HEK293 (cell line): ENCODE data around the gene ITGA8.
"Not testable (repeated sequence)": the region's sequence is repeated elsewhere in the genome, so short reads cannot be mapped to it uniquely, and the experiment has no call there.

Experiments
- CTCF ChIA-PET: fragments of 350-600 bp; formaldehyde crosslinking; extraction: SDS; loops from one replicate; lab custom pipeline; 2021; ENCODE audit warnings: antibody characterized with exemption; lab: Yijun Ruan, JAX
- POLR2A ChIA-PET: fragments of 300-600 bp; formaldehyde crosslinking; extraction: SDS; loops from one replicate; lab custom pipeline; 2020; ENCODE audit warnings: antibody characterized with exemption, inconsistent platforms; lab: Yijun Ruan, JAX
- H3K27ac ChIP-seq: fragments of 200-500 bp; sonication (Bioruptor generic); 2 replicates; pipeline ENCODE4 v1.5.1; 2014; ENCODE audit warnings: low read depth, low read length, control low read depth, inconsistent platforms; ENCODE audit errors: extremely low read depth
- H3K36me3 ChIP-seq, 2 experiments: fragments of 200-500 bp in 1 of 2; sonication (Bioruptor generic) in 1 of 2; 1 replicate in 1 of 2; 2 replicates in 1 of 2; pipeline ENCODE4 v1.5.1; 2014 to 2017; ENCODE audit warnings: inconsistent platforms in 2 of 2, low read length in 2 of 2; ENCODE audit not compliant: control insufficient read depth in 2 of 2, insufficient read depth in 1 of 2
- H3K4me1 ChIP-seq: fragments of 200-500 bp; sonication (Bioruptor generic); 2 replicates; pipeline ENCODE4 v1.5.1; 2014; ENCODE audit warnings: mild to moderate bottlenecking, low read length, inconsistent platforms; ENCODE audit not compliant: control insufficient read depth, insufficient read depth
- H3K4me3 ChIP-seq: 2 replicates; pipeline ENCODE4 v1.5.1; 2011; ENCODE audit warnings: low read depth, mild to moderate bottlenecking, control low read depth, low read length, moderate library complexity
- H3K9me3 ChIP-seq: fragments of 200-500 bp; sonication (Bioruptor generic); 2 replicates; pipeline ENCODE4 v1.5.1; 2014; ENCODE audit warnings: low read depth, low read length, inconsistent platforms; ENCODE audit not compliant: control insufficient read depth, insufficient read depth
- KLF9 ChIP-seq: fragments of 450-650 bp; formaldehyde crosslinking; IDR thresholded peaks from 2 replicates; pipeline ENCODE4 v1.5.1; 2016; ENCODE audit warnings: missing biosample characterization, missing genetic modification characterization, low read depth
- OVOL3 ChIP-seq: fragments of 450-650 bp; formaldehyde crosslinking; IDR thresholded peaks from 2 replicates; pipeline ENCODE4 v1.5.1; 2016; ENCODE audit warnings: missing biosample characterization, missing genetic modification characterization
- SP3 ChIP-seq: fragments of 450-650 bp; formaldehyde crosslinking; IDR thresholded peaks from 2 replicates; pipeline ENCODE4 v1.5.1; 2016; ENCODE audit warnings: missing biosample characterization, missing genetic modification characterization
- TCF7L2 ChIP-seq: IDR thresholded peaks from 2 replicates; pipeline ENCODE4 v1.6.1; 2011; ENCODE audit warnings: low read depth, mild to moderate bottlenecking, inconsistent platforms, low read length, moderate library complexity, borderline replicate concordance
- ZNF146 ChIP-seq: fragments of 450-650 bp; formaldehyde crosslinking; IDR thresholded peaks from 2 replicates; pipeline ENCODE4 v1.5.1; 2016; ENCODE audit warnings: missing biosample characterization, missing genetic modification characterization
- ZNF169 ChIP-seq: fragments of 450-650 bp; formaldehyde crosslinking; IDR thresholded peaks from 2 replicates; pipeline ENCODE4 v1.5.1; 2016; ENCODE audit warnings: missing biosample characterization, missing genetic modification characterization
- ZNF175 ChIP-seq: fragments of 450-650 bp; formaldehyde crosslinking; IDR thresholded peaks from 2 replicates; pipeline ENCODE4 v1.5.1; 2016; ENCODE audit warnings: missing biosample characterization, missing genetic modification characterization
- ZNF23 ChIP-seq: fragments of 450-650 bp; formaldehyde crosslinking; IDR thresholded peaks from 2 replicates; pipeline ENCODE4 v1.5.1; 2016; ENCODE audit warnings: missing biosample characterization, missing genetic modification characterization, borderline replicate concordance
- ZNF280D ChIP-seq: fragments of 450-650 bp; formaldehyde crosslinking; IDR thresholded peaks from 2 replicates; pipeline ENCODE4 v1.5.1; 2016; ENCODE audit warnings: missing biosample characterization, missing genetic modification characterization
- ZNF488 ChIP-seq: fragments of 450-650 bp; formaldehyde crosslinking; IDR thresholded peaks from 2 replicates; pipeline ENCODE4 v1.5.1; 2016; ENCODE audit warnings: missing biosample characterization, missing genetic modification characterization
- ZNF548 ChIP-seq: fragments of 450-650 bp; formaldehyde crosslinking; IDR thresholded peaks from 2 replicates; pipeline ENCODE4 v1.5.1; 2016; ENCODE audit warnings: missing biosample characterization, missing genetic modification characterization
- ZNF580 ChIP-seq: fragments of 450-650 bp; formaldehyde crosslinking; IDR thresholded peaks from 2 replicates; pipeline ENCODE4 v1.5.1; 2016; ENCODE audit warnings: missing biosample characterization, missing genetic modification characterization
- ZNF585B ChIP-seq: fragments of 450-650 bp; formaldehyde crosslinking; IDR thresholded peaks from 2 replicates; pipeline ENCODE4 v1.5.1; 2016; ENCODE audit warnings: missing biosample characterization, missing genetic modification characterization
- ZNF623 ChIP-seq: fragments of 450-650 bp; formaldehyde crosslinking; IDR thresholded peaks from 2 replicates; pipeline ENCODE4 v1.5.1; 2016; ENCODE audit warnings: missing biosample characterization, missing genetic modification characterization
- ZNF707 ChIP-seq: fragments of 450-650 bp; formaldehyde crosslinking; IDR thresholded peaks from 2 replicates; pipeline ENCODE4 v1.5.1; 2016; ENCODE audit warnings: missing biosample characterization, missing genetic modification characterization
- ZNF785 ChIP-seq: fragments of 450-650 bp; formaldehyde crosslinking; IDR thresholded peaks from 2 replicates; pipeline ENCODE4 v1.5.1; 2016; ENCODE audit warnings: missing biosample characterization, missing genetic modification characterization
- ZNF791 ChIP-seq: fragments of 450-650 bp; formaldehyde crosslinking; IDR thresholded peaks from 2 replicates; pipeline ENCODE4 v1.5.1; 2016; ENCODE audit warnings: missing biosample characterization, missing genetic modification characterization
- TF ChIP-seq, protein P1 (sequence below): fragments of 450-650 bp; formaldehyde crosslinking; IDR thresholded peaks from 2 replicates; pipeline ENCODE4 v1.5.1; 2016; ENCODE audit warnings: missing biosample characterization, missing genetic modification characterization

Gene ITGA8

GRCh38 chr10:15585303-15585715 lies 134.4 kb downstream of the ITGA8 start (continued):
- TF ChIP-seq ZNF785 (tag by site-specific recombination): no peak
- TF ChIP-seq ZNF623 (tag by site-specific recombination): no peak
- TF ChIP-seq OVOL3: no peak

DNA sequence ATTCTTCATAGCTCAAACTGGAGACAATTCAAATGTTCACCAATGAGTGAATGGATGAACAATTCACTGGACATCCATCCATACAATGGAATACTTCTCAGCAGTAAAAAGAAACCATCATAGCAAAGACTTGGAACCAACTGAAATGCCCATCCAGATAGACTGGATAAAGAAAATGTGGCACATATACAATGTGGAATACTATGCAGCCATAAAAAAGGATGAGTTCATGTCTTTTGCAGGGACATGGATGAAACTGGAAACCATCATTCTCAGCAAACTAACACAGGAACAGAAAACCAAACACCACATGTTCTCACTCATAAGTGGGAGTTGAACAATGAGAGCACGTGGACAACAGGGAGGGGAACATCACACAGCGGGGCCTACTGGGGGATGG lies 136.8 kb downstream of the ITGA8 start:
- H3K4me1 ChIP-seq, POLR2A ChIA-PET, H3K4me3 ChIP-seq, H3K36me3 ChIP-seq, H3K9me3 ChIP-seq, H3K27ac ChIP-seq: not testable (repeated sequence)
- CTCF ChIA-PET: interaction anchor here (0.9 to 1.1 kb wide), 2 partner anchors 10 to 138 kb away, joined by 3 read pairs; no protein-coding TSS in a partner anchor
- peak; percentile 97 for TF ChIP-seq ZNF146 (tag by site-specific recombination)
- TF ChIP-seq ZNF280D: 0 out of 2 replicates have a peak, but pooled peaks have one; percentile 49
- peak; percentile 87 for TF ChIP-seq ZNF580 (tag by site-specific recombination)

DNA sequence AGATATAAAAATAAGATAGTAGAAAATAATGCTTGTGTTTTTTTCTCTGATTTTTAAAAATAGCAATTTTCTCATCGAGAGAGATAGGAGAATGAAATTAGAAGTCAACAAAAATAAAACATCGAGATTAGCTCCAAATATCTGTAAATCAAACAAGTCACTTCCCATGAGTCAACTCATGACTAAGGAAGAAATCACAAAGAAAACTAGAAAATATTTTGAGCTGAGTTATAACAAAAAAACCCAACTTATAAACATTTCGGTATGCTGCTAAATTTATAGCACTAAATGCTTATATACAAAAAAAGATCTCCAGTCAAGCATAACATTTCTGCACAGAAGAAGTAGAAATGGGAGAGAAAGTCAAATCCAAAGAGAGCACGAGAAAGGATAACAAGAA lies 140.1 kb downstream of the ITGA8 start:
- H3K27ac ChIP-seq: no peak overlapping the region
- H3K4me1 ChIP-seq: no peaks in the 10 kb centered on the region
- POLR2A ChIA-PET: no interaction called here
- no peak for TF ChIP-seq ZNF169 (tag by site-specific recombination)
- no peak for TF ChIP-seq ZNF175 (tag by site-specific recombination)
- no peak for TF ChIP-seq KLF9 (tag by site-specific recombination)
- TF ChIP-seq ZNF791: no peak
- no peak for TF ChIP-seq ZNF707 (tag by site-specific recombination)
- TF ChIP-seq ZNF548 (tag by site-specific recombination): no peak
- no peak for TF ChIP-seq ZNF785 (tag by site-specific recombination)
- no peak for TF ChIP-seq ZNF488
- TF ChIP-seq, protein P1, sequence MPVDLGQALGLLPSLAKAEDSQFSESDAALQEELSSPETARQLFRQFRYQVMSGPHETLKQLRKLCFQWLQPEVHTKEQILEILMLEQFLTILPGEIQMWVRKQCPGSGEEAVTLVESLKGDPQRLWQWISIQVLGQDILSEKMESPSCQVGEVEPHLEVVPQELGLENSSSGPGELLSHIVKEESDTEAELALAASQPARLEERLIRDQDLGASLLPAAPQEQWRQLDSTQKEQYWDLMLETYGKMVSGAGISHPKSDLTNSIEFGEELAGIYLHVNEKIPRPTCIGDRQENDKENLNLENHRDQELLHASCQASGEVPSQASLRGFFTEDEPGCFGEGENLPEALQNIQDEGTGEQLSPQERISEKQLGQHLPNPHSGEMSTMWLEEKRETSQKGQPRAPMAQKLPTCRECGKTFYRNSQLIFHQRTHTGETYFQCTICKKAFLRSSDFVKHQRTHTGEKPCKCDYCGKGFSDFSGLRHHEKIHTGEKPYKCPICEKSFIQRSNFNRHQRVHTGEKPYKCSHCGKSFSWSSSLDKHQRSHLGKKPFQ (tag by site-specific recombination): no peak
- no peak for TF ChIP-seq ZNF23
- TF ChIP-seq TCF7L2: no peak
- no peak for TF ChIP-seq SP3 (tag by site-specific recombination)
- TF ChIP-seq ZNF585B (tag by site-specific recombination): no peak
- no peaks in the 10 kb centered on the region for H3K36me3 ChIP-seq
- no peaks in the 10 kb centered on the region for H3K9me3 ChIP-seq
- CTCF ChIA-PET: interaction anchor here (1.1 to 2.4 kb wide), 2 partner anchors 140 to 161 kb away, joined by 3 to 15 read pairs; partner anchors contain the start of gene ITGA8
- H3K4me3 ChIP-seq: no peak overlapping the region
